ENCODE measurements around the gene RPL27.

The RPL27 gene

GRCh38 chr17:43018008-43018853 lies 20.0 kb downstream of the RPL27 start:
- peak; percentile 41 to 95 (median 76) for DNase-seq
- intact Hi-C loops (cut with DNase I), result no loop called here

- no peak for DNase-seq
- intact Hi-C loops (cut with DNase I), result no loop called here
Observed at GRCh38 chr17:43018932-43019331, 20.7 kb downstream of the RPL27 start.

- peak in 11 of 42 donors; percentile 26 to 66 (median 46) for DNase-seq
- intact Hi-C loops (cut with DNase I), result no loop called here
Observed at GRCh38 chr17:43019418-43019817, 21.2 kb downstream of the RPL27 start.

GRCh38 chr17:43020030-43020621 lies 21.9 kb downstream of the RPL27 start:
- intact Hi-C loops (cut with DNase I), result loop anchor here (5.0 to 10.0 kb wide), 2 partner anchors 65 to 152 kb away; partner anchors contain the start of gene NBR1
- peak in 8 of 42 donors; percentile 34 to 67 (median 47) for DNase-seq

- intact Hi-C loops (cut with DNase I), result loop anchor here (5.0 to 10.0 kb wide), 2 partner anchors 64 to 151 kb away; partner anchors contain the start of gene NBR1
- DNase-seq, result peak in 37 of 42 donors; percentile 36 to 76 (median 57)
Observed at GRCh38 chr17:43020789-43021740, 22.8 kb downstream of the RPL27 start.

GRCh38 chr17:43021741-43022512 lies 23.7 kb downstream of the RPL27 start, which contains the start of gene VAT1:
Gene VAT1 (minus strand): TSS chr17:43022385. CDS start chr17:43022322, 63 bp downstream.
- intact Hi-C loops (cut with DNase I), result loop anchor here (5.0 to 10.0 kb wide), 2 partner anchors 63 to 150 kb away; partner anchors contain the start of gene NBR1
- peak; percentile 52 to 92 (median 86) for DNase-seq

- intact Hi-C loops (cut with DNase I), result loop anchor here (5.0 to 10.0 kb wide), 2 partner anchors 60 to 148 kb away; partner anchors contain the start of gene NBR1
- peak; percentile 81 to 97 (median 92) for DNase-seq
Observed at GRCh38 chr17:43024407-43025289, 26.4 kb downstream of the RPL27 start, which contains the start of gene RND2. Gene RND2 (plus strand): TSS chr17:43025231. CDS start chr17:43025348, 117 bp downstream.

GRCh38 chr17:43025290-43025657 lies 27.1 kb downstream of the RPL27 start:
- intact Hi-C loops (cut with DNase I), result loop anchor here (10.0 kb wide), 1 partner anchor 60 kb away; no protein-coding TSS in a partner anchor
- no peak for DNase-seq

- intact Hi-C loops (cut with DNase I), result loop anchor here (10.0 kb wide), 1 partner anchor 59 kb away; no protein-coding TSS in a partner anchor
- DNase-seq, result no peak
Observed at GRCh38 chr17:43025766-43026537, 27.7 kb downstream of the RPL27 start.

- intact Hi-C loops (cut with DNase I), result loop anchor here (10.0 kb wide), 1 partner anchor 58 kb away; no protein-coding TSS in a partner anchor
- DNase-seq, result no peak
Observed at GRCh38 chr17:43026595-43026994, 28.4 kb downstream of the RPL27 start.

- intact Hi-C loops (cut with DNase I), result loop anchor here (10.0 kb wide), 1 partner anchor 57 kb away; no protein-coding TSS in a partner anchor
- no peak for DNase-seq
Observed at GRCh38 chr17:43027091-43028032, 29.1 kb downstream of the RPL27 start.

GRCh38 chr17:43028221-43028861 lies 30.1 kb downstream of the RPL27 start:
- intact Hi-C loops (cut with DNase I), result loop anchor here (10.0 kb wide), 1 partner anchor 56 kb away; no protein-coding TSS in a partner anchor
- DNase-seq, result no peak

GRCh38 chr17:43030137-43030767 lies 32.0 kb downstream of the RPL27 start:
- peak in 16 of 42 donors; percentile 26 to 72 (median 48) for DNase-seq
- intact Hi-C loops (cut with DNase I), result no loop called here

GRCh38 chr17:43031666-43032065 lies 33.4 kb downstream of the RPL27 start:
- intact Hi-C loops (cut with DNase I), result no loop called here
- DNase-seq, result no peak
